DMS153 treated with DMSO at 0.1 percent for 48 hours (cell line): ENCODE results near the gene CHRNB1.

Experiments
- DNase-seq: peaks from one replicate; lab custom pipeline; 2025; ENCODE audit not compliant: unreplicated experiment; lab: John Stamatoyannopoulos, UW

The CHRNB1 gene

DNA sequence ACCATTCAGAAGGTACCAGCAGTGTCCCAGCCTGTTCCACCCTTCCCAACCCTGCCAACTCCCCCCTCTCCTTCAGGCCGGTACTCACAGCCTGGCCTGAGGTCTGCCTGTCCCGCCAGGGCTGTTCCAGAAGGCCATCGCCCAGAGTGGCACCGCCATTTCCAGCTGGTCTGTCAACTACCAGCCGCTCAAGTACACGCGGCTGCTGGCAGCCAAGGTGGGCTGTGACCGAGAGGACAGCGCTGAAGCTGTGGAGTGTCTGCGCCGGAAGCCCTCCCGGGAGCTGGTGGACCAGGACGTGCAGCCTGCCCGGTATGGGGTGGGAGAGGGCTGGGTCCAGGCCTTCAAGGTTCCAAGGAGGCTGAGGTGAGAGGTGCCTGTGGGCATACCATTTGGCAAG is 30.0 kb upstream of the CHRNB1 start:
- no peak for DNase-seq

DNA sequence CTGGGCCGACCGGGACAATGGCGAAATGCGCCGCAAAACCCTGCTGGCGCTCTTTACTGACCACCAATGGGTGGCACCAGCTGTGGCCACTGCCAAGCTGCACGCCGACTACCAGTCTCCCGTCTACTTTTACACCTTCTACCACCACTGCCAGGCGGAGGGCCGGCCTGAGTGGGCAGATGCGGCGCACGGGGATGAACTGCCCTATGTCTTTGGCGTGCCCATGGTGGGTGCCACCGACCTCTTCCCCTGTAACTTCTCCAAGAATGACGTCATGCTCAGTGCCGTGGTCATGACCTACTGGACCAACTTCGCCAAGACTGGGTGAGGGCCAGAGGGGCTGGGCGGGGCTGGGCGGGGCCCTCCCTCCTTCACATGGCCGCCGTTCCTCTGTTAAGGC is 29.1 kb upstream of the CHRNB1 start:
- DNase-seq, result no peak

DNA sequence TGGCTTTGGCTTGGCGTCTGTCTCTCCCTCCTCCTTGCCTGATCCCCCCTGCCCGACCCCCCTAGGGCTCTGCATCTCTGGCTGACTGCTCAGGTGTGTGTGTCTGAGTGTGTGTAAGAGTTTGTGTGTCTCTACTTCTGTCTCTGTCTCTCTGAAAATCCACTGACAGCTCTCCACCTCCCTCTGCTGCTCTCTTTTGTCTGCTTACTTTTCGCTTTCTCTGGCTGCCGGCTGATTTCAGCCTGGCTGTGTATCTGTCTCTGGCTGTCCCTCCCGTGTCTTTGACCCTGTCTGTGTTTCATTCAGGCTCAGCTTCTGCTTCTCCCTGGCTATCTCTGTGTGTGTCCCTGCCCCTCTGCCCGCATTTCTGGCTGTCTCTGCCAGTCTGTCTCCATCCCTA is 28.5 kb upstream of the CHRNB1 start:
- DNase-seq, result no peak

DNA sequence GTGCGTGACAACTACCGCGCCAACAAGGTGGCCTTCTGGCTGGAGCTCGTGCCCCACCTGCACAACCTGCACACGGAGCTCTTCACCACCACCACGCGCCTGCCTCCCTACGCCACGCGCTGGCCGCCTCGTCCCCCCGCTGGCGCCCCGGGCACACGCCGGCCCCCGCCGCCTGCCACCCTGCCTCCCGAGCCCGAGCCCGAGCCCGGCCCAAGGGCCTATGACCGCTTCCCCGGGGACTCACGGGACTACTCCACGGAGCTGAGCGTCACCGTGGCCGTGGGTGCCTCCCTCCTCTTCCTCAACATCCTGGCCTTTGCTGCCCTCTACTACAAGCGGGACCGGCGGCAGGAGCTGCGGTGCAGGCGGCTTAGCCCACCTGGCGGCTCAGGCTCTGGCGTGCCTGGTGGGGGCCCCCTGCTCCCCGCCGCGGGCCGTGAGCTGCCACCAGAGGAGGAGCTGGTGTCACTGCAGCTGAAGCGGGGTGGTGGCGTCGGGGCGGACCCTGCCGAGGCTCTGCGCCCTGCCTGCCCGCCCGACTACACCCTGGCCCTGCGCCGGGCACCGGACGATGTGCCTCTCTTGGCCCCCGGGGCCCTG is 27.7 kb upstream of the CHRNB1 start:
- no peak for DNase-seq

DNA sequence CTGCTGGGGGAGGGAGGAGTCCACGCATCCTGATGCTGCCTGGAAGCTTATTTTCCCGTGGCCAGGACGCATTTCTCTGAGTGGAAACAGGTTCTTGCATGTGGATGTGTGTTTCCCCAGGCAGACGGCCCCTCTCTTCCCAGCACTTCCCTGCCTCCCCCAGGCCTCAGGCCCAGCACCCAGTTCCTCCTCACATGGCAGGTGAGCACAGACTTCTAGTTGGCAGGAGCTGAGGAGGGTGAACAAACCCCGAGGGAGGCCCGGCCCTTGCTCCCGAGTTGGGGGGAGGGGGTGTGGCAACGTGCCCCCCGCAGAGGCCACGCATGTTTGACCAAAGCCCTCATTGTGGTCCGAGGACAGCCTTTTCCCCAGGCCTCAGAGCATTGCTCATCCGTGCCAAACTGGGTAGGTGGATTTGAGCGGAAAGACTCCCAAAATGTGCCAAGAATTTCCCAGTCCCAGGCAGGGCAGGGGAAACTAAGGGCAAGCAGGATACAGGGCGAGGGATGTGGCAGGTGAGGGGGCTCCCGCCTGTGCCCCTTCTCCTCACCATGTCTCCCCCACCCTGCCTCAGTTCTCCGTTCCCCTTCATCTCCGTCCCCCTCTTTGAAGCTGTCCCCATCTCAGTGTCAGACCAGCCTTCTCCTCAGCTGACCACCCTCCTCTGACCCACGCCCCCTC is 26.2 kb upstream of the CHRNB1 start:
- DNase-seq, result no peak

DNA sequence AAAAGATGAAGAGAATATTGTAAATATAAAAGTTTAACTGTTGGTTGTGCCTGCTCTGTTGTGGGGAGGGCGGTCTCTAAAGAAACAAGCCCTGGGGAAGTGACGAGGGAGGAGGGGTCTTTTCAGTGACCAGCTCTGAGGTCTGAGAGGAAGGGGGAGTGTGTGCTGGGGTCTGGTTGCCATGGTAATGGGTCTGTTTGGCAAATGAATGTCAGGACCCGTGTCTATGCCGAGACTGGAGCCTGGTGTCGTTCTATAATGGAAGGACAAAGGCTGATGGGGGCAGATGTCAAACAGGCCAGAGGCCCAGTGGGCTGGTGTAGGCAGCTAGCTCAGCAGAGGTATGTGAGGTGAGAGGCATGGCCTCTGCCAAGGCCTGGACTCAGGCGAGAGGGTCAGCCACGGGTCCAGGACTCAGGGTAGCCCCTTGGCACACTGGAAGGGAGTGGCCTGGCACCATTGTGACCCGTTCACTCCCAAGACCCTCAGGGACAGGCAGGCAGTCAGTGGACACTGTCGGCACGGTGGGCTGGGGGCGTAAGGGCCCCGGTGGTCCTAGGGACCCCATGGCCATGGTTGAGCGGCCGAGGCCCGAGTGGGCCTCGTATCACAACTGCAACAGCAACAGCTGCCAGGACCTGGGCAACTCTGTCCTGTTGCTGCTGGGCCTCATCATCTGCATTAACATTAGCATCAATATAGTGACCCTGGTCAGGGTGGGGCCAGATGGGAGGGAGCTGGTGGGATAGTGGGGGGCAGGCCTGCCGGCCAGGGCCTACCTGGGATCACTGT is 24.8 kb upstream of the CHRNB1 start, which contains the start of gene SPEM1:
TSS of gene SPEM1 (plus strand) at position 506 of the 792 bp plus-strand sequence. CDS start at position 567, 61 bp downstream.
- no peak for DNase-seq

DNA sequence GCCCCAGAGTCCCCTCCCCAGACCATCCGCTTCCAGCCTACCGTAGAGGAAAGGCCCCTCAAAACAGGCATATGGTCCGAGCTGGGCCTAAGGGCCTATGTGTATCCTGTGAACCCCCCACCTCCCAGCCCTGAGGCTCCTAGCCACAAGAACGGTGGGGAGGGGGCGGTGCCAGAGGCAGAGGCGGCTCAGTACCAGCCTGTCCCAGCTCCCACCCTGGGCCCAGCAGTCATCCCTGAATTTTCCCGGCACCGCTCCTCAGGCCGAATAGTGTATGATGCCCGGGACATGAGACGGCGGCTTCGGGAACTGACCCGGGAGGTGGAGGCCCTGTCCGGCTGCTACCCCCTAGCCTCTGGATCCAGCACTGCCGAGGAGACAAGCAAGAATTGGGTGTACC is 23.7 kb upstream of the CHRNB1 start:
- no peak for DNase-seq

DNA sequence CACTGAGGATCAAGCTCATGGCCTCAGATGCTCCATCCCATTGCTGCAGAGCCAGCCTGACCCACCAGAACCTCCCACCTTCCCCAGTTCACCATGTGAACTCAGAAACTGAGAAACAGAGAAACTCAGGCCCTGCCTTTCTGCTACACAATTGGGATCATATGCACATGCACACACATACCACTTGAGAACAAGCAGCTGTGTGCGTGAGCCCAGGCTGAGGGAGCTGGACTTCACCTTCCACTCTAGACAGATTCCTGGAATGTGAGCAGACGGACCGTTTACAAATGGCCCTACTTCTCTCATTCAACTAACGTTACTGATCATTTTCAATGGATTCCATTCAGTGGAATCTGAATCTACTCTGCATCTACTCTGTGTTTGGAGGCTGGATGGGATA is 21.2 kb upstream of the CHRNB1 start:
- DNase-seq, result no peak

DNA sequence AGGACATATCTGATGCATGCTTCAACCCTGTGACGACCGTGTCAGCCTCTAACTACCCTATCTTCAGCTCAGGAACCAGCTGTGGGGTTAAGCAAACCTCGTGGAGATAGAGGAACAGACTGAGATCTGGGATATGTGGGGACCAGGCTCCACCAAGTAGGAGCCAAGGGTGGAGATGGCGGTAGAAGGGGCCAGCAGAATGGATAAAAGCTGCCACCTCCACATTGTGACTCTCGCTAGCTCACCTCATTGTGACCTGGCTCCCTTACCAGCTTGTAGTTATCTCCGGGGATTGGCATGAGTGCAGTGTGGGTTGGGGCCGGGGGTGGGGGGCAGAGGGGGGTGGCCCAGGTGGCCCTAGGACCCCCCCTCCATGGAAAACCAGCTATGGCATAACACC is 19.5 kb upstream of the CHRNB1 start, which contains the start of gene SPEM2:
TSS of gene SPEM2 (plus strand) at position 301 of the 400 bp plus-strand sequence. CDS start at position 374, 73 bp downstream.
- no peak for DNase-seq

DNA sequence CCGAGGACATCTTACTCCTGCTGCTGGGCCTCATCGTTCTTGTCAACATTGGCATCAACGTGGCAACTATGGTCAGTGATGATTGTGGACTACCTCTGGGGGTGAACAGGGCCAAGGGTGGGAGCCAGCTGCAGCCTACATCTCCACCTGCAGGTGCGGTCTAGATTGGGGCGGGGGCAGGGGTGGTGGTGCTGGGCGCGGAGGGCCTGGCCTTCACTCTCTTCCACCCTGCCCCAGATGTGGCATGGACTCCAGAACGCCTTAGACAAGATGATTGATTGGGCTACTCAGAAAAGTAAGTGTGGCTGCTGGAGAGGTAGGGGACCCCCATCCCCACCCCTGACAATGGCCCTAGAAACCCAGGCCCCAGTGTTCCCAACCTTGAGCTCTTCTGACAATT is 19.1 kb upstream of the CHRNB1 start:
- no peak for DNase-seq

DNA sequence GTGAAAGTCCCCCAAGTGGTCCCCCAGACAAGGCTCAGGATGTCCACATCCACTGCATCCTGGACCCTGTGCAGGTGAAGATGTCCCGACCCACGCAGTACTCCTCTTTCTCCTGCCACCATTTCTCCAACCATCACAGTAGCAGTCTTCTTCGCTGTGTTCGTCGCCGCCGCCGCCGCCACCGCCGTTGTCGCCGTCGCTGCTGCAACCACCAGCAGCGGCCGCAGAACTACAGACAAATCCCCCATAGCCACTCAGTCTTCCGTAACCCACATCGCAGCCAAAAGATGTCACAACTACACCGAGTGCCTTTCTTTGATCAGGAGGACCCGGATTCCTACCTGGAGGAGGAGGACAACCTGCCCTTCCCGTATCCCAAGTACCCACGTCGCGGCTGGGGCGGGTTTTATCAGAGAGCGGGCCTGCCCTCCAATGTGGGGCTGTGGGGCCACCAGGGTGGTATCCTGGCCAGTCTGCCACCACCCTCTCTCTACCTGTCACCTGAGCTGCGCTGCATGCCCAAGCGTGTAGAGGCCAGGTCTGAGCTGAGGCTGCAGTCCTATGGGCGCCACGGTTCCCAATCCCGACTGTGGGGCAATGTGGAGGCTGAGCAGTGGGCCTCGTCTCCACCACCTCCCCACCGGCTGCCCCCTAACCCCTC is 18.5 kb upstream of the CHRNB1 start:
- no peak for DNase-seq

DNA sequence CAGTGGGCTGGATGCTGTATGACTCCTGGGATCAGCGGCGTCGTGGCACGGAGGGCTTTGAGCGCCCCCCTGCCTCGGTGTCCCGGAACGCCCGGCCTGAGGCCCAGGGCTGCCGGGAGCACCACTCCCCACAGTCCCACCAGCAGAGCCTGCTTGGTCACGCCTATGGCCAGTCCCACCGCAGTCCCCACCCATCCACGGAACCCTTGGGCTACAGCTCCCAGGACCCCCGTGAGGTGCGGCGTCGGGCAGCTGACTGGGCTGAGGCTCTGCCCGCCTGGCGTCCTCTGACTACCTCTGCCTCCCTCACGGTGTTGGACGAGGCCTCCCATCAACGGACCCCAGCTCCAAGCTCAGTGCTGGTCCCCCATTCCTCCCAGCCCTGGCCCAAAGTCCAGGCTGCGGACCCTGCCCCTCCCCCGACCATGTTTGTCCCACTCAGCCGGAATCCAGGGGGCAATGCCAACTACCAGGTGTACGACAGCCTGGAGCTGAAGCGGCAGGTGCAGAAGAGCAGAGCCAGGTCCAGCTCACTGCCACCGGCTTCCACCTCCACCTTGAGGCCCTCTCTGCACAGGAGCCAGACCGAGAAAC is 17.9 kb upstream of the CHRNB1 start:
- DNase-seq, result no peak

DNA sequence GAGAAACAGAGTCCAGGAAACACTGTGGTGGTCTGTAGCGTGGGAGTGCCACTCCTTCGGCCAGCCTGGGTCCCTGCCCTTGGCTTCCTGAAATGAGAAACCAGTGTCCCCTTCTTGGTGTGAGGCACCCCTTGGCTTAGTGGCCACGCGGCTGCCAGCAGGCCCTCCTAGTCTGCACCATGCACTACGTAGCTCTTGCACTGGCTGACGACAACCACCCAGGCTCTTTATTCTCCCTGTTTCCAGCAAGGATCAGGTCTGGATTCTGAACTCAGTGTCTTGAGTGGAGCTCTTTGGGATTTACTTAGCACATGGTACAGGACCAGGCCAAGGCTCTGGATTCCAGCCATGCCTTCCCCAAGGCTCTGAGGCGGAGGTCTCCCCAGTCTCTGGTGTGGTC is 17.3 kb upstream of the CHRNB1 start:
- DNase-seq, result no peak

DNA sequence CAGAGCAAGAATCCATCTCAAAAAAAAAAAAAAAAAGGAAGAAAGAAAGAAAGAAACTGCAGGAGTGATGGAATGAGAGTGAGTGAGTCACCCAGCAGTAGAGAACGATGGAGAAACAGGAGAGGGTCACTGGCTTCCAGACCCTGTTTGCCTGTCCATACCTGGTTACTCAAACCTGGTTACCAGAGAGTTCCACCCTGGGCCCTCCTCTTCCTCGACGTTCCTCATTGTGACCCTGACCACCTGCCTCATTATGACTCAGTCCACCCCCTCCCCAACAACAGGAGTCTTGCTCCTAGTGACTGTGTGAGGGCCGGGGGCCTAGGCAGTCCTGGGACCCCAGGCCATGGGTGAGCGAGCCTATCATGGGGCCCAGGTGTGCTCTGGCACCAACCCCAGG is 16.3 kb upstream of the CHRNB1 start, which contains the start of gene SPEM3:
TSS of gene SPEM3 (plus strand) at position 301 of the 400 bp plus-strand sequence. CDS start at position 347, 46 bp downstream.
- no peak for DNase-seq

DNA sequence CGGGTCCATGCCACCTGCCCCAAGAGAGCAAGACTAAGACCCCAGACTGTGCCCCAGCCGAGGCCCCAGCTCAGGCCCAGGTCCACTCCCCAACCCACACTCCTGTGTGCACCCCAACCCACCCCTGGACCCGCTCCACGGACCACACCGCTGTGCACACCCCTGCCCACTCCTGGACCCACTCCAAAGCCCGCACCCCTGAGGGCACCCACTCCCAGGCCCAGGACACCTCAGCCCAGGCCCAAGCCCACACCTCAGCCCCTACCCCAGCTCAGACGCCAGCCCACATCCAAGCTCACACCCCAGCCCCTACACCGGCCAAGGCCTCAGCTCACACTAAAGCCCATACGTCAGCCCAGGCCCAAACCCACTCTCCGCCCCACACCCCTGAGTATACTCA is 15.1 kb upstream of the CHRNB1 start:
- DNase-seq, result no peak

DNA sequence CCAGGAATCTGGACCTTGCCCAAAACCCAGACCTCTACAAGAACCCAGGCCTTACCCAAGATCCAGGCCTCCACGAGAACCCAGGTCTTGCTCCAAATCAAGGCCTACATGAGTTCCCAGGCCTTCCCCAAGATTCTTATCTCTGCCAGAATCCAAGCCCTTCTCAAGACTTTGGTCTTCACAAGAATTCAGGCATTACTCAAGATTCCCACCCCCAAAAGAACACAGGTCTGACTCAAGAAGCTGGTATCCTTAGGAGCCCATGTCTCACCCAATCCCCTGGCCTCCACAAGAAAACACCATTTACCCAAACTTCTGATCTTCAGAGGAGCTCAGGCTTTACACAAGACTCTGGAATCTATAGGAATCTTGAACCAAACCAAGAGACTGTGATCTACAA is 13.6 kb upstream of the CHRNB1 start:
- DNase-seq, result no peak

DNA sequence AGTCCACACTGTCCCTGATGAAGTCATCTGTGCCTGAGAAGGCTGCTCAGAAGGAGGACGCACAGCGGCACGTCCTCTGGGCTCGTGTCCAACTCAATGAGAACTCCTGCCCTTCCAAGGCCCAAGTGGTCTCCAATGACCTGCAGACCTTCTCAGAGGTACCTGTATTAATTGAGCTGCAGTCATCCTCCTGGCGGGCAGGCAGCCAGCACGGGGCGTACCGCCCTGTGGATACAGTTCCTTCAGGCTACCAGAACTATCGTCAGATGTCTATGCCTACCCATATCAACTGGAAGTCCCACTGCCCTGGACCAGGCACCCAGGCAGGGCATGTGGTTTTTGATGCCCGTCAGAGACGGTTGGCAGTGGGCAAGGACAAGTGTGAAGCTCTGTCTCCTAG is 12.6 kb upstream of the CHRNB1 start:
- DNase-seq, result no peak

DNA sequence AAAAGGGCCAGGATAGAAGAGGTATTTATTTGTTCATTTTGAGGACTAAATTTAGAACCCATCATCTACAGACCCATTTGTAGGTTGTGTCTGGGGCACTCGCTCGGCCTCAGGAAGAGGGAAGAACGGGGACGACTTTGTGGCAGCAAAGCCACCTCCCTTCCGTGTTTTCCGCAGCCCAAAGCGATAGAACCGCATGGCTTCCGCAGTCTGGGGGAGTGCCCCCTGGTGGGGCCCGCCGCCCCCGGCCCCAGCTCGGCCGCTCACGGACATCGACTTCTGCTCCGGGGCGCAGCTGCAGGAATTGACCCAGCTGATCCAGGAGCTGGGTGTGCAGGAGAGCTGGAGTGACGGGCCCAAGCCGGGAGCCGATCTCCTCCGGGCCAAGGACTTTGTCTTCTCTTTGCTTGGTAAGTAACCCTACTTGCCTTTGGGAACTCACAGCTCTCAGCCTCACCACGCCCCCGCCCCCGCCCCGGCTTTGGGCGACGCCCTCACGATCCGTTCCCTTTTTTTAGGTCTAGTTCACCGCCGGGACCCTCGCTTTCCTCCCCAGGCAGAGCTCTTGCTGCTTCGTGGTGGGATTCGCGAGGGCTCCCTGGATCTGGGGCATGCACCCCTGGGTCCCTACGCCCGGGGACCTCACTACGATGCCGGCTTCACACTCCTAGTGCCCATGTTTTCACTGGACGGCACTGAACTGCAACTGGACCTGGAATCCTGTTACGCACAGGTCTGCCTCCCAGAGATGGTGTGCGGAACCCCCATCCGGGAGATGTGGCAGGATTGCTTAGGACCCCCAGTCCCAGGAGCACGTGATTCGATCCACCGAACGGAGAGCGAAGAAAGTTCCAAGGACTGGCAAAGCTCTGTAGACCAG is 8.9 kb upstream of the CHRNB1 start:
- DNase-seq, result no peak

DNA sequence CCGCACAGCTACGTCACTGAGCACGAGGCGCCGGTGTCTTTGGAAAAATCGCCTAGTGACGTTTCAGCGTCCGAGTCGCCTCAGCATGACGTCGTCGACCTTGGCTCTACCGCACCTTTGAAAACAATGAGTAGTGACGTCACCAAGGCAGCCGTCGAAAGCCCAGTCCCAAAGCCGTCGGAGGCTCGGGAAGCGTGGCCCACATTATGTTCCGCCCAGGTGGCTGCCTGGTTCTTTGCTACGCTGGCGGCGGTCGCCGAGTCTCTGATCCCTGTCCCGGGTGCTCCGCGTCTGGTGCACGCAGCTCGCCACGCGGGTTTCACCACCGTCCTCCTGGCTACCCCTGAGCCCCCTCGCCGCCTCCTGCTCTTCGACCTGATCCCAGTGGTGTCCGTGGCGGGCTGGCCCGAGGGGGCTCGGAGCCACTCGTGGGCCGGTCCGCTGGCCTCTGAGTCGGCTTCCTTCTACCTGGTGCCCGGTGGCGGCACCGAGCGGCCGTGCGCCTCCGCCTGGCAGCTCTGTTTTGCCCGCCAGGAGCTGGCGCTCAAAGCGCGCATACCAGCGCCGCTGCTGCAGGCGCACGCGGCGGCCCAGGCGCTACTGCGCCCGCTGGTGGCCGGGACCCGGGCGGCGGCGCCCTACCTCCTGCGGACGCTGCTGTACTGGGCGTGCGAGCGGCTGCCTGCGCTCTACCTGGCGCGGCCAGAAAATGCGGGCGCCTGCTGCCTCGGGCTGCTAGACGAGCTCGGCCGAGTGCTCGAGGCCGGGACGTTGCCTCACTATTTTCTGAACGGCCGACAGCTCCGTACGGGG is 8.1 kb upstream of the CHRNB1 start:
- DNase-seq, result peak; percentile 31
